Gastroesophageal sphincter (tissue), 4 donors: Measurements from ENCODE around the gene XRCC4. TPM values are rescaled to one million over a fixed set of nuclear protein-coding genes. Genes with fewer than 3 reads are reported as not detected.

Experiments
- ATAC-seq: fragments of 150-250 bp; one replicate; pipeline ENCODE4 v1.9.1; 2016; ENCODE audit warnings: mild to moderate bottlenecking, moderate library complexity
- H3K27ac ChIP-seq, 4 donors: fragments of 200-600 bp; sonication (generic) in 3 of 4; 1 replicate in 3 of 4; 2 replicates in 1 of 4; pipeline ENCODE4 v1.5.1; 2016 to 2019
- H3K27me3 ChIP-seq: fragments of 200-600 bp; sonication (generic); one replicate; pipeline ENCODE4 v1.5.1; 2019
- H3K36me3 ChIP-seq, 2 donors: fragments of 200-600 bp; sonication (generic); one replicate each; pipeline ENCODE4 v1.5.1; 2019; ENCODE audit warnings: control low read depth in 1 of 2
- H3K4me1 ChIP-seq, 3 donors: fragments of 200-600 bp; sonication (generic); 1 replicate in 2 of 3; 2 replicates in 1 of 3; pipeline ENCODE4 v1.5.1; 2016 to 2019; ENCODE audit warnings: control low read depth in 2 of 3
- H3K4me3 ChIP-seq, 2 donors: fragments of 200-600 bp; sonication (generic); one replicate each; pipeline ENCODE4 v1.5.1; 2019; ENCODE audit warnings: mild to moderate bottlenecking in 1 of 2, moderate library complexity in 1 of 2
- H3K9me3 ChIP-seq, 3 donors: fragments of 200-600 bp; sonication (generic); one replicate each; pipeline ENCODE4 v1.5.1; 2017 to 2019; ENCODE audit warnings: control low read depth in 2 of 3
- CTCF ChIP-seq, 4 experiments: fragments of 200-600 bp in 2 of 4; fragments of 450-650 bp in 2 of 4; sonication (generic) in 1 of 4; IDR thresholded peaks; one replicate each; pipeline ENCODE4 v1.5.1; 2017 to 2019; ENCODE audit warnings: antibody characterized with exemption in 4 of 4, mild to moderate bottlenecking in 2 of 4, moderate library complexity in 2 of 4
- EP300 ChIP-seq: sonication (generic); formaldehyde crosslinking; IDR thresholded peaks from one replicate; pipeline ENCODE4 v1.6.1; 2017; ENCODE audit warnings: antibody characterized with exemption, mild to moderate bottlenecking
- POLR2A ChIP-seq, 2 donors: fragments of 450-650 bp; IDR thresholded peaks; one replicate each; pipeline ENCODE4 v1.6.1; 2017; ENCODE audit warnings: antibody characterized with exemption in 2 of 2, mild to moderate bottlenecking in 2 of 2, moderate library complexity in 1 of 2
- POLR2AphosphoS5 ChIP-seq: sonication (generic); formaldehyde crosslinking; IDR thresholded peaks from one replicate; pipeline ENCODE4 v1.6.1; 2017; ENCODE audit warnings: antibody characterized with exemption
- WGBS, 2 donors: methylation state at CpG; one replicate each; pipeline ENCODE4 v1.1.5; 2018; ENCODE audit warnings: low coverage in 1 of 2; 5-methylcytosine and 5-hydroxymethylcytosine counted together
- total RNA-seq, 4 donors: library from RNA; depleted of rRNA; stranded (reverse); fragments of >200 nt; gene quantifications; one replicate each; pipeline ENCODE4 v1.1.0, GENCODE V29; 2016

XRCC4 gene
- total RNA-seq, 4 donors from 2014 or later = 3.7 to 9.3 (median 5.4) TPM

- Histone ChIP-seq H3K9me3 (no peaks in the 10 kb centered on the region), H3K27me3 (no peaks in the 10 kb centered on the region), H3K36me3 (no peaks in the 10 kb centered on the region), H3K27ac (no peak overlapping the region), H3K4me3 (no peak overlapping the region), H3K4me1 (no peaks in the 10 kb centered on the region)
- ATAC-seq = no peak
- TF ChIP-seq POLR2A (IDR thresholded peaks at IDR 0.05) (no peak), EP300 (no peak), POLR2AphosphoS5 (no peak), CTCF (IDR thresholded peaks at IDR 0.05) (no peak)
Observed at GRCh38 chr5:83230511-83230910, 153.2 kb downstream of the XRCC4 start.

GRCh38 chr5:83244516-83244915, 167.2 kb downstream of the XRCC4 start:
- Histone ChIP-seq H3K4me1 (no peaks in the 10 kb centered on the region), H3K4me3 (no peak overlapping the region), H3K27ac (no peak overlapping the region), H3K36me3 (no peaks in the 10 kb centered on the region), H3K27me3 (no peaks in the 10 kb centered on the region), H3K9me3 (no peaks in the 10 kb centered on the region)
- TF ChIP-seq POLR2AphosphoS5 = no peak
- ATAC-seq = no peak
- WGBS, 2 donors = 69 to 86% methylated on average over 1 of the region's 1 CpG

DNA sequence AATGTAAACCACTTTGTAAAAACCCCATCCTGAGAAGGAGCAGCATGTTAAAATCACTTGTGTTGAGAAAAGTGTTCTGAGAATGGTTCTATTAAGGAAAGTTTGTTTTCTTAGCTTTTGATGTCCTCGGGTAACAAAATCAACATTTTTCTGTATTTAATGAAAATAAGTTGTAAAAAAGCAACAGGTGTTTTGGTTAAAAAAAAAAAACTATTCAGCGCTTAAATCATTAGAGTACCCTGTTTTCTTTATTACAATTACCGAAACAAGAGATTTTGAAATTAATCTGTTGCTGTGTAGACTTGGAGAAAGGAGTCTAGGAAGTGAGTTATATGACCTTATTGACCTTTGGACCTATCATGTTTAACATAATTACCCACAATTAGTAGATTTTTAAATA, 167.7 kb downstream of the XRCC4 start:
- Histone ChIP-seq H3K36me3 (no peaks in the 10 kb centered on the region), H3K4me1 (no peaks in the 10 kb centered on the region), H3K27me3 (no peaks in the 10 kb centered on the region), H3K27ac (no peak overlapping the region), H3K4me3 (no peak overlapping the region), H3K9me3 (no peaks in the 10 kb centered on the region)
- TF ChIP-seq CTCF (IDR thresholded peaks at IDR 0.05) (no peak), POLR2AphosphoS5 (no peak), EP300 (no peak), POLR2A (IDR thresholded peaks at IDR 0.05) (no peak)
- ATAC-seq = no peak
- WGBS, 2 donors = 85 to 88% methylated on average over 3 of the region's 3 CpGs

GRCh38 chr5:83246071-83246470, 168.7 kb downstream of the XRCC4 start:
- TF ChIP-seq CTCF (IDR thresholded peaks at IDR 0.05) (no peak), POLR2AphosphoS5 (no peak), POLR2A (IDR thresholded peaks at IDR 0.05) (no peak), EP300 (no peak)

DNA sequence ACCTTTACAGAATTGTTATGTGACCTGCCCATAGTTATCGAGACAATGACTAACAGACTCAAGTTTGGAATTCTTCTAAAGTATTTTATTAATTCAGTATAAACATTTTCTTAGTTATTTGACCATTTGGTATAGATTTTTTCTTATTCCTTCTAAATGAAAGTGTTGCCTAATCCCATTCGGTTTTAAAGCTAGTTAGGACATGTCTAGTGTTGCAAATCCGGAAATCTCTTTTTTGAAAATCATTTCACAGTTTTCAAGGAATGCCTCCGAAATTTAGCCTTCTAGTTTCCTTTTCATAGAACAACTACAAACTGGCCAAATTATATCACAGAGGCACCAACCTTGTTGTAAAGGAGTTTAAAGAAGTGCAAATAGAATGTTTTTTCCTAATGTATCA, 171.8 kb downstream of the XRCC4 start:
- no peak overlapping the region for H3K4me3 ChIP-seq
- H3K9me3 ChIP-seq = no peaks in the 10 kb centered on the region
- 61 to 86% methylated on average over 4 of the region's 4 CpGs for WGBS, 2 donors
- no peaks in the 10 kb centered on the region for H3K27me3 ChIP-seq
- no peak for TF ChIP-seq CTCF (IDR thresholded peaks at IDR 0.05)
- no peak for TF ChIP-seq POLR2AphosphoS5
- TF ChIP-seq EP300 = no peak
- no peak for TF ChIP-seq POLR2A (IDR thresholded peaks at IDR 0.05)
- ATAC-seq = no peak
- H3K27ac ChIP-seq = no peak overlapping the region
- H3K4me1 ChIP-seq = no peaks in the 10 kb centered on the region
- no peaks in the 10 kb centered on the region for H3K36me3 ChIP-seq

More at GRCh38 chr5:83246071-83246470, 168.7 kb downstream of the XRCC4 start:
- H3K36me3 ChIP-seq = no peaks in the 10 kb centered on the region
- H3K4me1 ChIP-seq = no peaks in the 10 kb centered on the region
- no peak overlapping the region for H3K4me3 ChIP-seq
- ATAC-seq = no peak
- no peaks in the 10 kb centered on the region for H3K9me3 ChIP-seq
- no peak overlapping the region for H3K27ac ChIP-seq
- H3K27me3 ChIP-seq = no peaks in the 10 kb centered on the region
- WGBS, 2 donors = 43 to 58% methylated on average over 1 of the region's 1 CpG
